ENCODE results near the gene ACTR6. TPM values are rescaled to one million over a fixed set of nuclear protein-coding genes. Genes with fewer than 3 reads are reported as not detected.

The ACTR6 gene
- total RNA-seq, 1 experiment from 2014 or later: 26.9 TPM

DNA sequence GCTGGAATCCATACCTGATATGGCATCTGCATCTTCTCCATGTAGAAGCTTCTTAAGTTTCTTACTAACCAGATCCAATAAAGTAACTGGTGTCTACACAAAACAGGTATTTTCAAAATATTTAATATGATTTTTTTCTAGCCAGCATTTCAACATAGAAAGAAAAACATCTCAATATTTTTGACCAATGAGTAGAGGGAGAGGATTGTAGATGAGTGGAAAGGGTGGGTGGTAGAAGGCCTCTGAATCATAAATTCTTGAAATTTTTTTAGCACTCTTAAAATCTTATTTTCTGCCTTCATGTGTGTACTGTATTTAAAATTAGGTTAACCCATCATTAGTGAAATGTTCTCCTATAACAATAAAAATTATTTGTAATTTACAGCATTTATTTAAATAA lies 48.3 kb downstream of the ACTR6 start:
- Histone ChIP-seq H3K4me1 (replicated peaks; ENCODE audit: insufficient read depth) (no peaks in the 10 kb centered on the region), H3K27me3 (ENCODE audit: insufficient read depth, low read depth) (no peaks in the 10 kb centered on the region), H3K9me2 (ENCODE audit: insufficient read depth) (no peaks in the 10 kb centered on the region), H4K20me1 (ENCODE audit: insufficient read depth) (no peaks in the 10 kb centered on the region), H2AFZ (no peak overlapping the region), H3K79me2 (ENCODE audit: low read depth) (no peaks in the 10 kb centered on the region), H3K36me3 (ENCODE audit: low read depth) (no peaks in the 10 kb centered on the region), H3F3A (ENCODE audit: insufficient read depth, low read depth) (no peaks in the 10 kb centered on the region), H3K27ac (no peak overlapping the region), H3K4me3 (no peak overlapping the region), H3K4me2 (no peak overlapping the region), H3K9me3 (ENCODE audit: insufficient read depth, low read depth) (no peaks in the 10 kb centered on the region)
- ChIA-PET POLR2A (ENCODE audit: unreplicated experiment) (no interaction called here), CTCF (no interaction called here)
- DNase-seq: no peak
- no TSS peak for BruUV-seq (replicated peaks)
- intact Hi-C loops (cut with micrococcal nuclease; ENCODE audit: unreplicated experiment): no loop called here
- TF ChIP-seq EZH2 (IDR thresholded peaks at IDR 0.05; ENCODE audit: low read depth): no peak
- TF ChIP-seq, protein P1, sequence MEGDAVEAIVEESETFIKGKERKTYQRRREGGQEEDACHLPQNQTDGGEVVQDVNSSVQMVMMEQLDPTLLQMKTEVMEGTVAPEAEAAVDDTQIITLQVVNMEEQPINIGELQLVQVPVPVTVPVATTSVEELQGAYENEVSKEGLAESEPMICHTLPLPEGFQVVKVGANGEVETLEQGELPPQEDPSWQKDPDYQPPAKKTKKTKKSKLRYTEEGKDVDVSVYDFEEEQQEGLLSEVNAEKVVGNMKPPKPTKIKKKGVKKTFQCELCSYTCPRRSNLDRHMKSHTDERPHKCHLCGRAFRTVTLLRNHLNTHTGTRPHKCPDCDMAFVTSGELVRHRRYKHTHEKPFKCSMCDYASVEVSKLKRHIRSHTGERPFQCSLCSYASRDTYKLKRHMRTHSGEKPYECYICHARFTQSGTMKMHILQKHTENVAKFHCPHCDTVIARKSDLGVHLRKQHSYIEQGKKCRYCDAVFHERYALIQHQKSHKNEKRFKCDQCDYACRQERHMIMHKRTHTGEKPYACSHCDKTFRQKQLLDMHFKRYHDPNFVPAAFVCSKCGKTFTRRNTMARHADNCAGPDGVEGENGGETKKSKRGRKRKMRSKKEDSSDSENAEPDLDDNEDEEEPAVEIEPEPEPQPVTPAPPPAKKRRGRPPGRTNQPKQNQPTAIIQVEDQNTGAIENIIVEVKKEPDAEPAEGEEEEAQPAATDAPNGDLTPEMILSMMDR (conservative IDR thresholded peaks at IDR 0.05): no peak

DNA sequence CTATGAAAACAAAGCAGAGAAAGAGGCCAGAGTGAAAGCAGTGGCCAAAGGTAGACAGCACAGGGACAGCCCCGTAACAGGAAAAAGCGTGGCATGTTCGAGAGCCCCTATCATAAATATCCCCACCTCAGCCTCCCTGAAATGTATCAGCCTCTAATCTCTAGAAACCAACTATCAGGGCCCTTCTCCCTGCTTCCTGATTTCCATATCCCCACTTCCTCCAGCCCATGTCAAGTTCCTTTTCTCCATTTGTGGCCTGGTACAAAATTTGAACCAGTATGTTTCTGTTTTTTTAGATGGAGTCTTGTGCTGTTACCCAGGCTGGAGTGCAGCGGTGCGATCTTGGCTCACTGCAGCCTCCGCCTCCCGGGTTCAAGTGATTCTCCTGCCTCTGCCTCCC lies 49.3 kb downstream of the ACTR6 start:
- CTCF ChIA-PET: no interaction called here
- Histone ChIP-seq H3K27me3 (ENCODE audit: insufficient read depth, low read depth) (no peaks in the 10 kb centered on the region), H3K27ac (no peak overlapping the region), H3K9me3 (ENCODE audit: insufficient read depth, low read depth) (no peaks in the 10 kb centered on the region), H2AFZ (no peak overlapping the region), H3K36me3 (ENCODE audit: low read depth) (no peaks in the 10 kb centered on the region), H3K4me3 (no peak overlapping the region), H3K4me1 (replicated peaks; ENCODE audit: insufficient read depth) (no peaks in the 10 kb centered on the region), H3F3A (ENCODE audit: insufficient read depth, low read depth) (no peaks in the 10 kb centered on the region), H3K9me2 (ENCODE audit: insufficient read depth) (no peaks in the 10 kb centered on the region), H3K4me2 (no peak overlapping the region), H4K20me1 (ENCODE audit: insufficient read depth) (no peaks in the 10 kb centered on the region), H3K79me2 (ENCODE audit: low read depth) (no peaks in the 10 kb centered on the region)
- TF ChIP-seq, protein P1 (conservative IDR thresholded peaks at IDR 0.05): no peak
- no peak for TF ChIP-seq EZH2 (IDR thresholded peaks at IDR 0.05; ENCODE audit: low read depth)
- no peak for DNase-seq
- intact Hi-C loops (cut with micrococcal nuclease; ENCODE audit: unreplicated experiment): no loop called here
- BruUV-seq (replicated peaks): no TSS peak
- POLR2A ChIA-PET (ENCODE audit: unreplicated experiment): no interaction called here

DNA sequence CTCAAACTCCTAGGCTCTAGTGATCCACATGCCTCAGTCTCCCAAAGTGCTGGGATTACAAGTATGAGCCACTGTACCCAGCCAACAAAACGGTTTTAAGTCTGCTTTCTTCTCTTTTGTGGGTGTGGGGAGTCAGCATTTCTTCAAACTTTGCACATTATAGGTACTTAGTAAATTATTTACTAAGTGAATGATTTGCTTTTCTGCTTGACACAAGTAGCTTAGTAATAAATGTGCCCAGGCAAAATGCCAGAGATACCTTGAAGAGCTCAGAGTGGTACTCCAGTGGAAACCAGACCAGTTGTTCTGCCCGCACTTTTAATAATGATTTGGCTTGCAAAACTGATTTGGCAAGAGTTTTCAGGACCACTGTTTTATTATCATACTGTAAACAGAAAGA lies 51.3 kb downstream of the ACTR6 start:
- no TSS peak for BruUV-seq (replicated peaks)
- intact Hi-C loops (cut with micrococcal nuclease; ENCODE audit: unreplicated experiment): no loop called here
- Histone ChIP-seq H3K27me3 (ENCODE audit: insufficient read depth, low read depth) (no peaks in the 10 kb centered on the region), H2AFZ (no peak overlapping the region), H3K79me2 (ENCODE audit: low read depth) (no peaks in the 10 kb centered on the region), H3K9me2 (ENCODE audit: insufficient read depth) (no peaks in the 10 kb centered on the region), H3K4me3 (no peak overlapping the region), H4K20me1 (ENCODE audit: insufficient read depth) (no peaks in the 10 kb centered on the region), H3F3A (ENCODE audit: insufficient read depth, low read depth) (no peaks in the 10 kb centered on the region), H3K4me2 (no peak overlapping the region), H3K36me3 (ENCODE audit: low read depth) (no peaks in the 10 kb centered on the region), H3K4me1 (replicated peaks; ENCODE audit: insufficient read depth) (no peaks in the 10 kb centered on the region), H3K9me3 (ENCODE audit: insufficient read depth, low read depth) (no peaks in the 10 kb centered on the region), H3K27ac (no peak overlapping the region)
- no peak for TF ChIP-seq EZH2 (IDR thresholded peaks at IDR 0.05; ENCODE audit: low read depth)
- TF ChIP-seq, protein P1 (conservative IDR thresholded peaks at IDR 0.05): no peak
- CTCF ChIA-PET: no interaction called here
- DNase-seq: no peak
- POLR2A ChIA-PET (ENCODE audit: unreplicated experiment): no interaction called here
